Jurkat, Clone E6-1 (cell line): Measurements from ENCODE around the gene SLC6A12.
"Not testable (repeated sequence)": the region's sequence is repeated elsewhere in the genome, so short reads cannot be mapped to it uniquely, and the experiment has no call there.

Source experiments
- DNase-seq: peaks from one replicate; pipeline ENCODE4 v3.0.0-alpha.2; 2011; ENCODE audit warnings: low read depth, low spot score
- H3K4me3 ChIP-seq: 2 replicates; pipeline ENCODE4 v1.5.1; 2011; ENCODE audit warnings: mild to moderate bottlenecking, low read length, control low read depth, moderate library complexity

The SLC6A12 gene

DNA sequence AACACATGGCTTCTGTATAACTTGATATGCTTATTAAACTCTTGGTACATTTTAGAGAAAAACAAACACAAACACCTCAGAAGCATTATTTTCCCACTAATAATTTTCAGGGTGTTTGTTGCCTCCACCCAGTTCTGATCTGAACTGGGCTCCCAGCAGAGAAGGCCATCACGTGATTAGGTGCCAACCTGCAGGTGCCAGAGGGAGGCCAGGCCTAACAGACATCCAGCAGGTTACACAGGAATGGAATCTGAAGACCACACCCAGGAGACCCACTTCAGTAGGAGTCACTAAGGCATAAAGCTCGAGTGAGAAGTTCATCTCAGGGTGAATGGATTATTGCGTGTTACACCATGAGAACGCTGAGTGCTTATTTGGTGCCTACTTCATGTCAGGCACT, 8.9 kb downstream of the SLC6A12 start:
- H3K4me3 ChIP-seq: no peak overlapping the region
- no peak for DNase-seq

DNA sequence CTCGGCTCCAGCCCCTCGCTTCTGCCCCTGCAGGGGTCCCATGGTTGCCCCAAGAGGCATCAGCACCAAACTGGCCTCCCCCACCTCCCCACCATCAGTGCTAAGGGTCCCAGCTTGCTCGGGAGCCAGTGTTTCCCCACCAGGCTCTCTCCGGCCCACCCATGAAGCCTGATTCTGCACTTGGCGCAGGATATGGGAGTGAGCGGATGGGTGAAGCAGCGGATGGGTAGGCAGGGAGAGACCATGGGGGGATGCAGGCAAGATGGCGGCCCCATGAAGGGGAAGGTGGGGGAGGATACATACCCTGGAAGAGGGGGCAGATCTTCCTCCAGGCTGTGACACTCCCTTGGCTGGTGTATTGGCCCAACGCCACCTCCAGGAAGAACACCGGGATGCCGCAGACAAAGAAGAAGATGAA, 9.7 kb downstream of the SLC6A12 start:
- no peak overlapping the region for H3K4me3 ChIP-seq

DNA sequence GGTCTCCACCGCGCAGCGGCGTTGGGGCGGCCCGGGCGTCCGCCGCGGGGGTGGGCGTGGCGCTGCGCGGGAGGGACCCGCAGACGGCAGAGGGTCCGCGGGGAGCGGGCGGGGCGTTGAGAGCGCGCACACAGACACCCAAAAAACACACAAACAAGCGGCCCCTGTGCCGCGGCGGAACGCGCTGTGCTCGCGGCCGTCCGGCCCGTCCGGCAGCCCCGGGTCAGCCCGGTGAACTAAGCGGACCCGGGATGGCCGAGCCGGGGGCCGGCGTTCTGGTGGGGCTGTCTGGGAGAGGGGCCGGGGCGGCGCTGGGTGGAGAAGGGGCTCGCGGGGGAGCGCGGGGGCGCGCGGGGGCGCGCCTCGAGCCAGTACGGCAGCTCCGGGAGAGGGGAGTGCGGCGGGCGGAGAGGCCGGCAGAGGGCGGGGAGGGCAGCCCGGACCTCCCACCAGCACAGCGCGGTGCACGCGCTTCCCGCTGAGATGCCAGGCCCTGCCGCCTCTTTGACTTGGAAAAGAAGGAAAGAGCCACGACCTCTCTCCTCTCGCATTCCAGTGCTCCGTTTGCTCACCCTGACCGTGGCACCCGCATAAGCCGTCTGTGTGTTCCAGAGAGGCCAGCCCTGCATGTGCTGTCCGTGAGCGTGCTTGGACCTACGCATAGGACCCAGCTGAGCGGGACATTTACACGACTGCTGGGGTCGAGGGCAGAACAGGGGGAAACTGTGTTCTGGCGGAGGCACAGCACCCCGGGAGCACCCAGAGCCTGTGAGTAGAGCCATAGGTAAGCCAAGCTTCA, 10.3 kb downstream of the SLC6A12 start:
- H3K4me3 ChIP-seq: no peak overlapping the region
- DNase-seq: no peak

More for the DNA sequence above, 9.7 kb downstream of the SLC6A12 start:
- DNase-seq: no peak

DNA sequence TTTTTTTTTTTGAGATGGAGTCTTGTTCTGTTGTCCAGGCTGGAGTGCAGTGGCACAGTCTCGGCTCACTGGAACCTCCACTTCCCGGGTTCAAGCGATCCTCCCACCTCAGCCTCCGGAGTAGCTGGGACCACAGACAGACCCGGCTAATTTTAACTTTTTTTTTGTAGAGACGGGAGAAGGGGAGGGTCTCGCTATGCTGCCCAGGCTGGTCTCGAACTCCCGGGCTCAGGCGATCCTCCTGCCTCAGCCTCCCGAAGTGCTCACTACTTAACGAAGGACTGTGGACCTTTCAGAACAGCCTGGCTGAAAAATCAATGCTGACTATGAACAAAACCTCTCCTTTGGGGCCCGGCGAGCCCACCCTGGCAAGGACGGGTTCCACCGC, 10.9 kb downstream of the SLC6A12 start:
- no peak for DNase-seq
- no peak overlapping the region for H3K4me3 ChIP-seq

DNA sequence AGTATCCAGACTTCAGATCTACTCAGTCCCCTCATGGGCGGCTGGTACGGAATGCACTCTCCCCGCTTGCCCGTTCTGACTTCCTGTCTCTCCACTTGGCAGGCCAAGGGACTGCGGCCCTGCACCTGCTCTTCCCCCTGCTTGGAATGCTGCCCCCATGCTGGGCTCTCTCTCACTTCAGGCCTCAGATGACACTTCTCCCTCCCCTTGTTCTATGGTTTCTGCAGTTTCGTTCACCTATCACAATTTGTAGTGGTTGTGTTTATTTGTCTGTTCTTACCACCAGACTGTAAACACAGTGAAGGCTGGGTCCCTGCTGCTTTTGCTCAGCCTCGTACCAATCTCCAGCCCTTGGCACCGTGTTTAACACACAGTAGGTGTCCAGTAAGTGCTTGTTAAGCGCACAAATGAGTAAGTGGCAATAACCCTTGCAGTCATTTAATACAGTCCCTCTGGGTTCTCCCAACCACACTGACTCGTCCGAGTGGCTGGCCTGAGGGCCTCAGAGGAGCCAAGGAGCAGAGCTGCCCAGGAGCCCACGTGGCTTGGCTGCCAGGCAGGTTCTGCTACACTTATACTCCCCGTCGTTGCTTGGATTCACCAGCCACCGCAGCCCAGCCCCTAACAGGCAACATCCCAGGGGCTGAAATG, 11.8 kb downstream of the SLC6A12 start:
- no peak overlapping the region for H3K4me3 ChIP-seq
- DNase-seq: no peak

DNA sequence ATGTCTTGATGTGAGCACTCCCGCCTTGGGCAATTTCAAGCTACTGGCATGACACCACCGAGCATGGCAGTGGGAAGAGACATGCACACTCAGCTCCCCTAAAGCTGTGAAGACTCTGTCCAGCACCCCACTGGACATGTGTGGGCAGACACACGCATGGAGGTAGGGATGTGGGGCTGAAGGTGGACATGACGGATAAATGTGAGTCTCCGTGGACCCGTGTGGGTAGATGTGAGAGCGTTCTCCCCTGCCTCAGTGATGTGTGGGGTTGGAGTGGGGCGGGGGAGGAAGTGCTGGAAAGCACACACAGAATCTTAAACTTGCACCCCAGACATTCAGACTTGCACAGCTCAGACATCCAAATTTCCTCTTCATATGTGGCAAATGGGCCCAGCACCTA, 12.6 kb downstream of the SLC6A12 start:
- H3K4me3 ChIP-seq: no peak overlapping the region
- DNase-seq: no peak

DNA sequence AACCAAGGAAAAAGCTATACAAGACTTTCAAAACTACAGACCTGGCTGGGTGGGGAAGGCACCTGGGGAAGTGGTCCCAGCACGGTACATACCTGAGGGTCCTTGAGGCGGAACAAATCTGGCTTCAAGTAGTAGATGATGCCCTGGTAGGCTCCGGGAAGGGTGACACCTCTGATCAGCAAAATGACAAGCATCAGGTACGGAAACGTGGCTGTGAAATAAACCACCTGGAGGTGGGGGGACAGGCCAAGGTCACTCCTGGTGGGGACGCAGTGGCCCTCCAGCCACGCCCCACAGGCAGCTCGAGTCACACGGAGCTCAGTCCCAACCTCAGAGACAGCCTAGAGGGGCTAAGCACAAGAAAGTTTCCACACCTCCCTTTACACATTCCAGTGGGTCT, 15.3 kb downstream of the SLC6A12 start:
- DNase-seq: no peak
- H3K4me3 ChIP-seq: no peak overlapping the region

DNA sequence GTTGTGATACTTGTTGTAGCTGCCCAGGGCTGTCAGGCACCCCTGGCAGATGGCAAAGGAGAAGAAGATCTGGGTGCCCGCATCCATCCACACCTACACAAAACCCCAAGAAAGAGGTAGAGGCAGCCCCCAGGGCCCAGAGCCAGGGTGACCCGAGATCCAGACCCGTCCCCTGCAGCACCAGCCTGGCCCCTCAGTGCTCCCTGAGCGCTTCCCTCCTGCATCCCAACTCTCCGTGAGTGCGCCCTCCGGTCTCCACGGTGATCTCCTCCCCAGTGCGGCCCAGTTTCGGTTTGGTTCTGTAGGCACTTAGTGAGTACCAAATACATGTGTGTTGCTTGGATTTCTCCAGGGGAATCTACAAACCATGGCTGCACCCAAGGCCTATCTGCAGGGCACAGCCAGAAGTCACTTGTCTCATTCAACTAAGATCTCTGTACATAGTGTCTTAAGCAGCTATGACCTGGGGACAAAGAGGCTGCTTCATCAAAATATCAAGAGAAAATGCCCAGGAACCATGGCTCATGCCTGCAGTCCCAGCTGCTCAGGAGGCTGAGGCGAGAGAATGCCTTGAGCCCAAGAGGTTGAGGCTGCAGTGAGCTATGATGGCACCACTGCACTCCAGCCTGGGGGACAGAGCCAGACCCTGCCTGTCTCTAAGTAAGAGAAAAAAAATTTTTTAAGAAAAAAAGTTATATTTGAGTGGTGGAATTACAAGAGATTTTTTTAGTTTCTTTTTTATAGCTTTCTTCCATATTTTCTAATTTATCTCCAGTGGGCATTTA, 15.9 kb downstream of the SLC6A12 start:
- H3K4me3 ChIP-seq: no peak overlapping the region
- no peak for DNase-seq

DNA sequence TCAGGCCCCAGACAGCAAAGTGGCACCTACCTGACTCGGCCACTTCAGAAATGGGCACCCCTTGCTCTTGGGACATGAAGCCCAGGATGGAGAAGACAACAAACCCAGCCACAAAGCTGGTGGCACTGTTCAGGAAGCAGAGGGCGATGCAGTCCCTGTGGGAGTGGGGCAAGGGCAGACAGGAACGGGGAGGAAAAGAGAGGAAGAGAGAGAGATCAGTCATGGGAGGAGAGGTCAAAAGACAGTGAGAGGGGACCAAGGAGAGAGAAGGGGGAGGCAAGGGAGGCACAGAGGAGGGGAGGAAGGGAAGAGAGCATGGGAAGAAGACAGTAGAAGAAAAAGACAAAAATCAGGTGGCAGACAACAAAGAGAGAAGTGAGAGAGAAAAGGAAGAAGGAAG, 16.6 kb downstream of the SLC6A12 start:
- H3K4me3 ChIP-seq: no peak overlapping the region
- no peak for DNase-seq

DNA sequence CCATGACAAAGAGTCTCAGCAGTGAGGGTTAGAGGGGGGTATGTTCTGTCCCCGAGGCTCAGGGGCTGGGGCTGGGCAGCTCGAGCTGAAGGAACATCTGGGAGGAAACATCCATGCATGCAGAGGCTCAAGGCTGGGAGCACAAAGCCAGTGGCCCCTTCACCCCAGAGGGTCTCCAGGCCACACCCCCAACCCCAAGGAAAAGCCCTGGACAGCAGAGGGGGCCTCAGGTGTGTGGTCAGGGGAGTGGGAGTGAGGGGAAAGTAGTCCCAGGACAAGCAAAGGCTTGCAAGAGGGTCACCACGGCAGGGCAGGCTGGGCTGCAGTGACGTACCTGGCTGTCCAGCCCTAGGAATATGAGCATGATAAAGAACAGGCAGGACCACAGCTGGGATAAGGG, 17.5 kb downstream of the SLC6A12 start:
- H3K4me3 ChIP-seq: no peak overlapping the region
- no peak for DNase-seq

DNA sequence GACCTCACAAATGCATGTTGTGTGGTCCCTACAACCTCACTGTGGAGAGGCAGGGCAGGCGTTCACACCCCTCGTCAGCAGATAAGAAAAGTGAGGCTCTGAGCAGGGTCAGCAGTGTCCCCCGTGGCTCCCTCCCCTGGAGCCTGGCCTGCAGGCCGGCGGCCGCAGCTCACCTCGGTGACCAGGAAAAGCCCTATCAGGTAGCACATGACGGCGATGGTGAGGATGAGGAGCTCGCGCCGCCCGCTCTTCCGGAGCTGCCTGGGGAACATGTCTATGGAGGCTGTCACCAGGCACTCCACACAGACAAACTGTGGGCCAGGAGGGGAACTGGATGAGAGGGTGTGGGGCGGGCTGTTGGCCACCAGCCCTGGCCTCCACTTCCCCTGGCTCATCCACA, 18.0 kb downstream of the SLC6A12 start:
- no peak for DNase-seq
- H3K4me3 ChIP-seq: no peak overlapping the region

DNA sequence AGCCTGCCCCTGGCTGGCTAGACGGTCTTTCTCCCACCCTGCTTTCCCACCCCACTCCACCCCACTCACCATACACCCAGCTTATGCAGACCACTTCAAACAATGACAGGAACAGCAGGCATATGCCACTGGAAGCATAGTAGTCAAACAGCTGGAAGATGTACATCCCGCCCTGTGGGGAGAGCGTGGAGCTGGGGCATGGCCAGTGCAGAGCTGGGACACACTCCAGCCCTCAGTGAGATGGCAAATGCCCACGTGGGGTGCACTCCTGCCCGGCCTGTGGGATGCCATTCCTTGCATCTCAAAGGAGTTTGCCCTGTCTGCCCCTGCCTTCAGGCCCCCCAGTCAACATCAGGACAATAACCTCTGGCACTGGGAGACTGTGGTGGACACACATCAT, 18.8 kb downstream of the SLC6A12 start:
- no peak overlapping the region for H3K4me3 ChIP-seq
- no peak for DNase-seq

DNA sequence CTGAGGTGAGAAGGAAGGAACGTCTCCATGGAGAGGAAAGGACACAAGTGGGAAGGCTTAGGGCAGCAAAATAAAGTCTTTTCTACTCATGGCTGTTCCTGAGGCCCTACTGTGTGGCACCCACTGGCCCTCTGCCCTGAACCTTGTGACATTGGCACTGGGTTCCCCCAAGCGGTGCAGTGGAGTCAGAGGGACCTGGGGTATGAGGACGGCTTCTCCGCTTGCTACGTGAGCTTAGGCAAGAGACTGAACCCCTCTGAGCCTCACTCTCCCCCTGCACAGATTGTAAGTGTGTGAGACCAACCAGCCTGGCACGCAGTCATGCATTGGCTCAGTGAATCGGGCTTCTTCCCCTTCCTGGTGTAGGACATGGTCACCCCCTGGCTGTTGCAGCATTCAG, 19.7 kb downstream of the SLC6A12 start:
- no peak overlapping the region for H3K4me3 ChIP-seq

DNA sequence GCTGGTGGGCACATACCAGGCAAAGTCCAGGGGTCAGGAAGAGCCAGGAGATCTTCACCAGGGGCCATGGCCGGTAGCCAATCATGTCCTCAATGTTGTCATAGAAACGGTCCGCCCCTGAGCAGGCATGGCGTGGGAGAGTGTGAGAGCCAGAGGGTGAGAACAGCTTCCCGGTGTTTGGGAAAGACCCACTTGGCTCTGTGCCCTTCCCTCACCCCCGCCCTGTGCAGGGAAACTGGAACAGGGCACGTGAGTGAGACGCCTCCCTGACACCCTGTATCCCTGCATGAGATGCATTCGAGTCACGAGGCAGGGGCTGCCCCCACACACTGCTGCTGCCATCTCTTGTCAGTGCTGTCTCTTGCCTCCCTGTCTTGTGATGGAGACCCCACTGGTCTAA, 20.7 kb downstream of the SLC6A12 start:
- no peak for DNase-seq

More for the DNA sequence above, 19.7 kb downstream of the SLC6A12 start:
- DNase-seq: no peak

DNA sequence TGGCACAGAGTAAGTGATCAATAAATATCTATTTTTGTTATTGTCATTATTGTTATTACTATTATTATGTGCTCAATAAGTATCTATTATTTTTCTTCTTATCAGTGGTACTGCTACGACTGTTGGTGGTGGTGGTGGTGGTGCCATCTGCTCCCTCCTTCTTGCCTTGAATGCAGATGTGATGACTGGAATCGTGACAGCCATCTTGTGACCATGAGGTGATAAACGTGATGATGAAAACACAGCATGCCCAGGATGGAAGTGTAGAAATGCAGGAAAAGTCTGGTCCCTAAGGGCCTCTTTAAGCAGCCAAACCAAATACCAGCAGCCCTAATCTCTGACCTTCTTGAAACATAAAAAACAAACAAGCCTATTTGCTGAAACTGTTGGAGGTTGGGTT, 22.4 kb downstream of the SLC6A12 start:
- no peak for DNase-seq
- no peak overlapping the region for H3K4me3 ChIP-seq

More for the DNA sequence above, 20.7 kb downstream of the SLC6A12 start:
- H3K4me3 ChIP-seq: no peak overlapping the region

DNA sequence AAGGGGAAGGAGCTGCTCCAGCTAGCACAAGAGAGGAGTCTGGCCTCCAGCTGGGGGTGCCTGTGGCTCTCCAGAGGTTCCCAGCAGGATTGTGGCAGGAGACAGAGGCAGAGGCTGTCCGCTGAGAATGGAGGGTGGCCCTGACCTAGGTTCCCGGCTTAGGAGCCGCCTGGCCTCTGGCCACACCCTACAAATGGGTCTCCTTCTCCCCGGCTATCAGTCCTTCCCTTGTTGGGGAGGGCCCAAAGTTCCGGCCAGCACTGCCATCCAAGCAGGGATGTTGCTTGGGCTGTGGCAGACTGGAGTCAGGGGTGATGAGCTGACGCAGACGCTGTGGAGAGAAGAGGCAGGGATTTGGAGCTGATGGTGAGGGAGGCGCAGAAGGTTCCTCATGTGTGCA, 23.1 kb downstream of the SLC6A12 start:
- no peak overlapping the region for H3K4me3 ChIP-seq
- DNase-seq: no peak

DNA sequence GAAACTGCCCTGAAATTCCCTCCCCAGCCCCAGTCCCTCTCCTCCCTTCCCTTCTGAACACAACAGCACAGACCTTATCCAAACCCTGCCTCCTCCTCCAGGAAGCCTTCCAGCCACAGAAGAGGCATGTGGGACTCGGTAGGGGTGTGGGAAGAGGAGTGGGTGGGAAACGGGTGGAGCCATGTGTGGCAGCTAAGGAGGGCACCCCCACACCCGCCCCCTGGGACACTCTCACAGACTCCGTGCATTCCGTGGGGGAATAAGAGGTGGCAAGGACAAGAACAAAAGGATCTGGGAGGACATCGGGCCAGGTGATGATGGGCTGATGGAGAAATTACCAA, 24.4 kb downstream of the SLC6A12 start:
- no peak for DNase-seq
- H3K4me3 ChIP-seq: no peak overlapping the region

DNA sequence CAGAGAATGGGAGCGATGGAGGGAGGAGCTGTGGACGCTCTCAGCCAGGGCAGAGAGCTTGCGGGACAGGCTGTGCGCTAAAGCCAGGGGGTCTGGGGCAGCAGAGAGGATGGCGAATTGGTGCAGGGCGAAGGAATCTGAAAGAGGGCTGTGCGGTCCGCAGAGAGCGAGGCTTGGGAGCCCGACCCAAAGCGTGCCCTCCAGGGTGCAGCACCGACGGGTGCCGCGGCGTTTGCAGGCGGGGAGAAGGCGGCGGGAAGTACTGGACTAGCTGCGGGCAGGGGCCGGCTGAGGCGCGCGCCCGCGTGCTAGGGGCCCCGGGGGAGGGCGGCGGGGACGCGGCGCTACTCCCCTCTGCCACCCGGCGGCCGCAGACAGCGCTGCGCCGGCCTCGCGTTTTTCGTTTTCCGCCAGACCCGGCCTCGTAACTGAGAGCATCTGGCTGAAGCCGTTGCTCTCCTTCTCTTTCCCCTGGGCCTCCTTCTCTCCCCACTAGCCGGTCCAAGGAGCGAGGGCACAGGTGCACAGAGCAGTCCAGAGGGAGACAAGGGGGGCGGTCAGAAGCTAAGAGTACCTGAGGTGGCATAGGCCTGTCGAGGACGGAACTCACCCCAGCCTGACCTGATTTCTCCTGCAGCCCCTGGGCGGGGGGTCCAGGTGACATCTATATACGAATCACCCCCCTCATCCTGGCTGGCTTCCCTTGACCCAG, 24.9 kb downstream of the SLC6A12 start:
- no peak overlapping the region for H3K4me3 ChIP-seq
- no peak for DNase-seq

DNA sequence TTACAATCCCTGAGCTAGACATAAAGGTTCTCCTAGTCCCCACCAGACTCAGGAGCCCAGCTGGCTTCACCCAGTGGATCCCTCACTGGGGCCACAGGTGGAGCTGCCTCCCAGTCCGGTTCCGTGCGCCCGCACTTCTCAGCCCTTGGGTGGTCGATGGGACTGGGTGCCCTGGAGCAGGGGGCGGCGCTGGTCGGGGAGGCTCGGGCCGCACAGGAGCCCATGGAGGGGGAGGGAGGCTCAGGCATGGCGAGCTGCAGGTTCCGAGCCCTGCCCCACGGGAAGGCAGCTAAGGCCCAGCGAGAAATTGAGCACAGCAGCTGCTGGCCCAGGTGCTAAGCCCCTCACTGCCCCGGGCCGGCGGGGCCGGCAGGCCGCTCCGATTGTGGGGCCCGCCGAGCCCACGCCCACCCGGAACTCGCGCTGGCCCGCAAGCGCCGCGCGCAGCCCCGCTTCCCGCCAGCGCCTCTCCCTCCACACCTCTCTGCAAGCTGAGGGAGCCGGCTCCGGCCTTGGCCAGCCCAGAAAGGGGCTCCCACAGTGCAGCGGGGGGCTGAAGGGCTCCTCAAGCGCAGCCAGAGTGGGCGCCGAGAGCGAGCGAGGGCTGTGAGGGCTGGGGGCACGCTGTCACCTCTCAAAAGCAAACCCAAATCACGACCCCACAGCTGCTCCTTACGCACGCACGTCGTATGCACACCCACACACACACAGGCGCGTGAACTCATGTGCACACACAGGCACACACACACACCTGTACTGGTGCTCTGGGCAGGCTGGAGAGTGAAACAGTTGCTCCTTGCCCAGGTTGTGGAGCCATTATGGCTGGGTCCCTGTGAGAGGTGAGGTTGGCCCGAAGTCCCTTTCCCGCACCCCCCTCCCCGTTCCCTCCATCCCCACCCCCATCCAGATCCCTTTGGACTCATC, 25.7 kb downstream of the SLC6A12 start:
- H3K4me3 ChIP-seq, DNase-seq: not testable (repeated sequence)
